HL-60 (cell line): ENCODE data around the gene CAMTA1.

ENCODE experiments used
- DNase-seq, 2 experiments: peaks; one replicate each; pipeline ENCODE4 v3.0.0-alpha.2; 2010 to 2020; ENCODE audit warnings: low read depth in 1 of 2, low spot score in 1 of 2
- H3K27ac ChIP-seq: fragments of 250-450 bp; sonication (Bioruptor Pico); replicated peaks from 2 replicates; pipeline ENCODE4 v1.5.1; 2020; ENCODE audit warnings: mild to moderate bottlenecking, moderate library complexity
- H3K27me3 ChIP-seq: fragments of 250-450 bp; sonication (Bioruptor Pico); 2 replicates; pipeline ENCODE4 v1.5.1; 2021; ENCODE audit warnings: mild to moderate bottlenecking, moderate library complexity; ENCODE audit not compliant: insufficient read depth, poor library complexity, severe bottlenecking
- H3K4me3 ChIP-seq: replicated peaks from 2 replicates; pipeline ENCODE4 v1.5.1; 2011; ENCODE audit warnings: mild to moderate bottlenecking, control low read depth, low read length; ENCODE audit not compliant: insufficient read depth
- GABPA ChIP-seq: IDR thresholded peaks from 2 replicates; pipeline ENCODE4 v1.6.1; 2012; ENCODE audit warnings: low read depth
- POLR2AphosphoS5 ChIP-seq: IDR thresholded peaks from 2 replicates; pipeline ENCODE4 v1.6.1; 2012; ENCODE audit warnings: low read depth
- SPI1 ChIP-seq: IDR thresholded peaks from 2 replicates; pipeline ENCODE4 v1.6.1; 2012; ENCODE audit warnings: low read depth, mild to moderate bottlenecking, borderline replicate concordance
- TF ChIP-seq, protein P1 (sequence below): IDR thresholded peaks from one replicate; pipeline ENCODE4 v1.5.1; 2011; ENCODE audit warnings: low read length, control low read depth, inconsistent platforms; ENCODE audit not compliant: insufficient read depth
- TF ChIP-seq, protein P2 (sequence below): IDR thresholded peaks from 2 replicates; pipeline ENCODE4 v1.6.1; 2012; ENCODE audit warnings: low read depth; ENCODE audit not compliant: insufficient replicate concordance

The CAMTA1 gene

DNA sequence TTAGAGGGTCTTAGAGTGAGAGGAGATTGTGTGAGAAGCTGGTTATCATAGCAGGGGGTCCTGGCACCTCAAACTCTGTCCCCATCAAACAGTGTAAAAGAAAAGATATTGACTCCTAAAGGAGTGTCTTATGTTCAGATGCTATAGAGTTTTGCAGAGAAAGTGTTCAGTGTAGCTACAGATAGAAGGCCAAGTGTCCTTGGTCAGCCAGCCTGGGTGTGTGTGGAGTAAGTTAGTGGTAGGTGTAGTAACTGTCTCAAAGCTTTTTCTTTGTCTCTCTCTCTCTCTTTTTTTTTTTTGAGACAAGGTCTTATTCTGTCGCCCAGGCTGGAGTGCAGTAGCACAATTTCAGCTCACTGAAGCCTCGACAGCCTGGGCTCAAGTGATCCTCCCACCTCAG lies 17.2 kb downstream of the CAMTA1 start:
- Histone ChIP-seq H3K27me3 (no peaks in the 10 kb centered on the region), H3K4me3 (no peak overlapping the region), H3K27ac (no peak overlapping the region)
- no peak for TF ChIP-seq SPI1
- TF ChIP-seq, protein P1, sequence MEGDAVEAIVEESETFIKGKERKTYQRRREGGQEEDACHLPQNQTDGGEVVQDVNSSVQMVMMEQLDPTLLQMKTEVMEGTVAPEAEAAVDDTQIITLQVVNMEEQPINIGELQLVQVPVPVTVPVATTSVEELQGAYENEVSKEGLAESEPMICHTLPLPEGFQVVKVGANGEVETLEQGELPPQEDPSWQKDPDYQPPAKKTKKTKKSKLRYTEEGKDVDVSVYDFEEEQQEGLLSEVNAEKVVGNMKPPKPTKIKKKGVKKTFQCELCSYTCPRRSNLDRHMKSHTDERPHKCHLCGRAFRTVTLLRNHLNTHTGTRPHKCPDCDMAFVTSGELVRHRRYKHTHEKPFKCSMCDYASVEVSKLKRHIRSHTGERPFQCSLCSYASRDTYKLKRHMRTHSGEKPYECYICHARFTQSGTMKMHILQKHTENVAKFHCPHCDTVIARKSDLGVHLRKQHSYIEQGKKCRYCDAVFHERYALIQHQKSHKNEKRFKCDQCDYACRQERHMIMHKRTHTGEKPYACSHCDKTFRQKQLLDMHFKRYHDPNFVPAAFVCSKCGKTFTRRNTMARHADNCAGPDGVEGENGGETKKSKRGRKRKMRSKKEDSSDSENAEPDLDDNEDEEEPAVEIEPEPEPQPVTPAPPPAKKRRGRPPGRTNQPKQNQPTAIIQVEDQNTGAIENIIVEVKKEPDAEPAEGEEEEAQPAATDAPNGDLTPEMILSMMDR, result no peak
- TF ChIP-seq GABPA, result no peak
- TF ChIP-seq POLR2AphosphoS5, result no peak
- TF ChIP-seq, protein P2, sequence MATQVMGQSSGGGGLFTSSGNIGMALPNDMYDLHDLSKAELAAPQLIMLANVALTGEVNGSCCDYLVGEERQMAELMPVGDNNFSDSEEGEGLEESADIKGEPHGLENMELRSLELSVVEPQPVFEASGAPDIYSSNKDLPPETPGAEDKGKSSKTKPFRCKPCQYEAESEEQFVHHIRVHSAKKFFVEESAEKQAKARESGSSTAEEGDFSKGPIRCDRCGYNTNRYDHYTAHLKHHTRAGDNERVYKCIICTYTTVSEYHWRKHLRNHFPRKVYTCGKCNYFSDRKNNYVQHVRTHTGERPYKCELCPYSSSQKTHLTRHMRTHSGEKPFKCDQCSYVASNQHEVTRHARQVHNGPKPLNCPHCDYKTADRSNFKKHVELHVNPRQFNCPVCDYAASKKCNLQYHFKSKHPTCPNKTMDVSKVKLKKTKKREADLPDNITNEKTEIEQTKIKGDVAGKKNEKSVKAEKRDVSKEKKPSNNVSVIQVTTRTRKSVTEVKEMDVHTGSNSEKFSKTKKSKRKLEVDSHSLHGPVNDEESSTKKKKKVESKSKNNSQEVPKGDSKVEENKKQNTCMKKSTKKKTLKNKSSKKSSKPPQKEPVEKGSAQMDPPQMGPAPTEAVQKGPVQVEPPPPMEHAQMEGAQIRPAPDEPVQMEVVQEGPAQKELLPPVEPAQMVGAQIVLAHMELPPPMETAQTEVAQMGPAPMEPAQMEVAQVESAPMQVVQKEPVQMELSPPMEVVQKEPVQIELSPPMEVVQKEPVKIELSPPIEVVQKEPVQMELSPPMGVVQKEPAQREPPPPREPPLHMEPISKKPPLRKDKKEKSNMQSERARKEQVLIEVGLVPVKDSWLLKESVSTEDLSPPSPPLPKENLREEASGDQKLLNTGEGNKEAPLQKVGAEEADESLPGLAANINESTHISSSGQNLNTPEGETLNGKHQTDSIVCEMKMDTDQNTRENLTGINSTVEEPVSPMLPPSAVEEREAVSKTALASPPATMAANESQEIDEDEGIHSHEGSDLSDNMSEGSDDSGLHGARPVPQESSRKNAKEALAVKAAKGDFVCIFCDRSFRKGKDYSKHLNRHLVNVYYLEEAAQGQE, result no peak
- no peak for DNase-seq

DNA sequence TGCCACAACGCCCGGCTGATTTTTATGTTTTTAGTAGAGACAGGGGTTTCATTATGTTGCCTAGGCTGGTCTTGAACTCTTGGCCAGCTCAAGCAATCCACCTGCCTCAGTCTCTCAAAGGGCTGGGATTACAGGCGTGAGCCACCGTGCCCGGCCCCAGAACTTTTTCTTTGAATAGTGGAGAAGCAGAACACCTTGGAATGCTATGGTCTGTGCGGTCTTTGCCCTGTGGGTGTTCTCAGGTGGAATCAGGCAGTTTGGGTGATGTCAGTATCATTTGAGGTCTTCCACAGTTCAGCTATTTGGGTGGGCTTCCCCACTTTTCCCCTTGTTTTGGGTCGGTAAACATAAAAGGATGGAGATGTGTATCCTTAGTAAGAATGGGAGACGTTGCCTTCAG lies 17.6 kb downstream of the CAMTA1 start:
- TF ChIP-seq POLR2AphosphoS5, result no peak
- TF ChIP-seq, protein P2, result no peak
- TF ChIP-seq GABPA, result no peak
- TF ChIP-seq SPI1, result no peak
- TF ChIP-seq, protein P1, result no peak
- DNase-seq, result no peak
- Histone ChIP-seq H3K4me3 (no peak overlapping the region), H3K27ac (no peak overlapping the region), H3K27me3 (no peaks in the 10 kb centered on the region)

DNA sequence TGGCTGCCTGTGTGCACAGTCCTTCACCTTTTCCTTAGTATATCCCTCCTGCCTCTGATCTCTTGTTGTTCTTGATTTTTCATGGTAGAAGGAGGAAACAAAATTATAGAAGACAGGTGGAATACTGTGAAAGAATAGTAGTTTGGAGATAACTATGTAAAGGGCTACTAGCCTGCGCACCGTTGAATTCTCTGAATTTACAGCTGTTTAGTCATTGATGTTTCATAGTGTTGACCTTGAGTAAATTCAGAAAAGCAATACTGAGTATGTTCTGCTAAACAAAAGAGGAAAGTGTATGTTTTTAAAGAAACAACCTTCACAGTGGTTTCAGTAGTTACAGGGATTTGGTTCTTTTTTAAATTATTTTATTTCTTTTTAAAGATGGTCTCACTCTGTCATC lies 18.1 kb downstream of the CAMTA1 start:
- Histone ChIP-seq H3K27me3 (no peaks in the 10 kb centered on the region), H3K27ac (no peak overlapping the region), H3K4me3 (no peak overlapping the region)
- no peak for TF ChIP-seq GABPA
- TF ChIP-seq, protein P1, result no peak
- no peak for DNase-seq

DNA sequence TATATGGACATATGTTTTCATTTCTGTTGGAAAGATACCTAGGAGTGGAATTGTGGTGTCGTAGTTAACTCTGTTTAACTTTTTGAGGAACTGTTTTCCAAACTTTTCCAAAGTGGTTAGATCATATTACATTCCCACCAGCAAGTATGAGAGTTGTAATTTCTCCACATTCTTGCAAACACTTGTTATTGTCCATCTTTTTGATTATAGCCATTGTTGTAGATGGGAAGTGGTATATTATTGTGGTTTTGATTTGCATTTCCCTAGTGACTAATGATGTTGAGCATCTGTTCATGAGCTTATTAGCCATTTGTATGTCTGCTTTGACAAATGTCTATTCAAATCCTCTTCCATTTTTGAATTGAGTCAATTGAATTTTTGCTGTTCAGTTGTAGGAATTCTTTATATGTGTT lies 19.8 kb downstream of the CAMTA1 start:
- no peaks in the 10 kb centered on the region for H3K27me3 ChIP-seq
- no peak for DNase-seq
- H3K27ac ChIP-seq, result no peak overlapping the region
- H3K4me3 ChIP-seq, result no peak overlapping the region
- TF ChIP-seq, protein P2, result no peak
- TF ChIP-seq POLR2AphosphoS5 (no peak), SPI1 (no peak), GABPA (no peak)
- TF ChIP-seq, protein P1, result no peak
